ENCODE data around the gene CDH16.
"Not testable (repeated sequence)": the region's sequence is repeated elsewhere in the genome, so short reads cannot be mapped to it uniquely, and the experiment has no call there.

Gene CDH16

GRCh38 chr16:66947302-66948065 is 28.8 kb upstream of the CDH16 start:
- peak; percentile 52 for DNase-seq

DNA sequence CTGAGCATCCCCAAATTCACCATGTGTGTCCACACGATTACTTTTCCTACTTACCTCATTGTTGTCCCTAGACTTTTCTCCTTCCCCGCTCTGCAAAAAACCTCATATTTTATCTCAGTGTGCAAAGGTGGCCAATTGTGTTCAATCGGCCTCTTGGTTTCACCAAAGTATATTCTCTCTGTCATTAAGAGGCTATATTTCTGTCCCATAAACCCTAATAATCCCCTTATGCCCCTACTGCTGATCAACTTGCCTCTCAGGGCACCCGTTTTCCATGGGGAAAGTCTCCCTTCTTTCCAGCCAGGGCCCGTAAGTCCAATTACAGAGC is 28.3 kb upstream of the CDH16 start:
- no peak for DNase-seq

GRCh38 chr16:66946541-66946940 is 27.9 kb upstream of the CDH16 start:
- DNase-seq = no peak

- no peak for DNase-seq
Observed at GRCh38 chr16:66945939-66946338, 27.3 kb upstream of the CDH16 start.

GRCh38 chr16:66944971-66945370 is 26.3 kb upstream of the CDH16 start:
- not testable (repeated sequence) for DNase-seq

GRCh38 chr16:66944054-66944441 is 25.4 kb upstream of the CDH16 start:
- no peak for DNase-seq

- DNase-seq = no peak
Observed at GRCh38 chr16:66943426-66944053, 24.9 kb upstream of the CDH16 start.

DNA sequence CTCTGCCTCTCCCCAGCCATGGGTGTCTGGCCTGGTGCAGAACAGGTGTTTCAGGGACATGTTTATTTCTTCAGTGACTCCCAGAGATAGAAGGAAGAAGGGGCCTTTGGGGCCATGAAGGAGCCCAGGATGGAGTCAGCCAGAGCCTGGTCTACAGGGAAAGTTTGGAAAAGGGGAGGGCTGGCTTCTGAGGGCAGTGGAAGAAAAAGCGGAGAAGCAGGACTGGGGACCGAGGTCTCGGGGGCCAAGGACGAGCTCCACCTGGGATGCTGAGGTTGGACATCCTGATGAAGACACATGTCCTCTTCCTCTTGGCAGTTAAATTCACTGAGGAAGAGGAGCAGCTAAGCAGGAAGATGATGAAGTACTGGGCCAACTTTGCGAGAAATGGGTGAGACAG is 24.3 kb upstream of the CDH16 start:
- no peak for DNase-seq

DNA sequence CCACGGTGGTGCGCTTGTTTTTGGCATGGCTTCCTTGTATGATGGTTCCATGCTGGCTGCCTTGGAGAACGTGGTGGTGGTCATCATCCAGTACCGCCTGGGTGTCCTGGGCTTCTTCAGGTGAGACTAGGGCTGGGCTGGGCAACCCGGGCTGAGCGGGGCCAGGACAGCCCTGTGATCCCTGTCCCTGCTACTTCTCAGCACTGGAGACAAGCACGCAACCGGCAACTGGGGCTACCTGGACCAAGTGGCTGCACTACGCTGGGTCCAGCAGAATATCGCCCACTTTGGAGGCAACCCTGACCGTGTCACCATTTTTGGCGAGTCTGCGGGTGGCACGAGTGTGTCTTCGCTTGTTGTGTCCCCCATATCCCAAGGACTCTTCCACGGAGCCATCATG is 21.6 kb upstream of the CDH16 start:
- no peak for DNase-seq

GRCh38 chr16:66939366-66939765 is 20.7 kb upstream of the CDH16 start:
- DNase-seq = no peak

DNA sequence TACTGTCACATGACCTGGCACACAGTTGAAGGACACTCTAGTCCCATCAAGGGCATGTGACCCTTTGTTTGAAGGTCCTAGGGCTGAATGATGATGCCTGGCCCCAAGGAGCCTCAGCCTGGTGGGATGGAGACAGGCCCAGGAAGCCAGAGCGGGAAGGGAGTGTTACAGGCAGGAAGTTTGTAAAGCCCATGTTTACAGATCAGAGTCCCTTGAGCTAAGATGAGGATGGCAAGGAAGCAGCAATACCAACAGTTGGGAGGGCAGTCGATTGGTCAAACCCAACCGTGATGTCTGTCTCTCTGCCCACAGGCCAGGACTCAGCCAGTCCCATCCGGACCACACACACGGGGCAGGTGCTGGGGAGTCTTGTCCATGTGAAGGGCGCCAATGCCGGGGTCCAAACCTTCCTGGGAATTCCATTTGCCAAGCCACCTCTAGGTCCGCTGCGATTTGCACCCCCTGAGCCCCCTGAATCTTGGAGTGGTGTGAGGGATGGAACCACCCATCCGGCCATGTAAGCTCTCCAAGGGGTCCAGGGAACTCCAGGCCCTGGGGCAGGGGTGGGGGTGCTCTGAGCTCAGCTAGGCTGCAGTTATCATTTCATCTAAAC is 19.1 kb upstream of the CDH16 start:
- no peak for DNase-seq

DNA sequence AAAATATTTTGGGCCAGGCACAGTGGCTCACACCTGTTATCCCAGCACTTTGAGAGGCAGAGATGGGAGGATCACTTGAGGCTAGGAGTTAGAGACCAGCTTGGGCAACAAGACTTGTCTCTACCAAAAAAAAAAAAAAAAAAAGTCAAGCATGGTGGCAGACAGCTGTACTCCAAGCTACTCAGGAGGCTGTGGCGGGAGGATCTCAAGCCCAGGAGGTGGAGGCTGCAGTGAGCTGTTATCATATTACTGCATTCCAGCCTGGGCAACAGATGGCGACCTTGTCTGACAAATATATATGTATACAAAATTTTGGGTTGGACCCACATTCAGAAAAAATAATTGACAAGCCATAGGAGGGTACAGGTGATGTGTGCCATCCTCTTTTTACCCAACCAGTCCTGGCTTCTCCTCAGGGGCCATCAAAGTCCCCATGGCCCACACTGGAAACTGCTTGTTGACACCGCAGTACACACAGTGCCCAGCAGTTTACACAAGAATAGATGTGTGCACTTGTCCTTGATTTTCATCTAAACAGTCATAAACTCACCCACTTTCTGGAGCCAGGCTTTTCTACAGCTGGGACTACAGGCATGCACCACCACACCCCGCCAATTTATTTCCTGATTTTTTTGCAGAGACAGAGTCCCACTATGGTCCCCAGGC is 18.3 kb upstream of the CDH16 start:
- no peak for DNase-seq

GRCh38 chr16:66936462-66936861 is 17.8 kb upstream of the CDH16 start:
- no peak for DNase-seq

DNA sequence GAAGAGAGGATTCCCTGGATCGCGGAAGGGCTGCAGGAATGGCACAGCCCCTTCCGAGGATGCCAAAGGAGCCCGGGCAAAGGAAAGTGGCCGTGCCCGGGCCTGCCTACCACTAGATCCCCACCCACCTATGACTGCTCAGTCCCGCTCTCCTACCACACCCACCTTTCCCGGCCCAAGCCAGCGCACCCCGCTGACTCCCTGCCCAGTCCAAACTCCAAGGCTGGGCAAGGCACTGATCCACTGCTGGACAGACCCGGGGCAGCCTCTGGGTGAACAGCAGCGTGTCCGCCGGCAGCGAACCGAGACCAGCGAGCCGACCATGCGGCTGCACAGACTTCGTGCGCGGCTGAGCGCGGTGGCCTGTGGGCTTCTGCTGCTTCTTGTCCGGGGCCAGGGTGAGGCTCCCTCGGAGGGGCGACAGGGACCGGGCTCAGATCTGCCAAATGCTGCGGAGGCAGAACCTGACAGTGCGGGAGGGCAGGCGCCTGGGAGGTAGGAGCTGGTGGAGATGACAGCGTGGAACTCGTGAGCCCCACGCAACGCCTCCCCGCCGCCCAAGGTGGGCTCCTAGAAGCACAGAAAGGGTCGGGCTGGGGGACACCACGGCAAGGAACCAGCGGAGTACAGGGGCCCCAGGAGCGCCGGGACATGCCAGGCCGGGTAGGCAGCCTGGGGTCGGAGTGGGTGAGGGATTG is 16.8 kb upstream of the CDH16 start, which contains the start of gene CES2:
CES2 (plus strand) TSS at position 203 of the 698 bp plus-strand sequence; CDS start at position 323, 120 bp downstream.
- no peak for DNase-seq

- not testable (repeated sequence) for DNase-seq
Observed at GRCh38 chr16:66934839-66935313, 16.2 kb upstream of the CDH16 start.

DNA sequence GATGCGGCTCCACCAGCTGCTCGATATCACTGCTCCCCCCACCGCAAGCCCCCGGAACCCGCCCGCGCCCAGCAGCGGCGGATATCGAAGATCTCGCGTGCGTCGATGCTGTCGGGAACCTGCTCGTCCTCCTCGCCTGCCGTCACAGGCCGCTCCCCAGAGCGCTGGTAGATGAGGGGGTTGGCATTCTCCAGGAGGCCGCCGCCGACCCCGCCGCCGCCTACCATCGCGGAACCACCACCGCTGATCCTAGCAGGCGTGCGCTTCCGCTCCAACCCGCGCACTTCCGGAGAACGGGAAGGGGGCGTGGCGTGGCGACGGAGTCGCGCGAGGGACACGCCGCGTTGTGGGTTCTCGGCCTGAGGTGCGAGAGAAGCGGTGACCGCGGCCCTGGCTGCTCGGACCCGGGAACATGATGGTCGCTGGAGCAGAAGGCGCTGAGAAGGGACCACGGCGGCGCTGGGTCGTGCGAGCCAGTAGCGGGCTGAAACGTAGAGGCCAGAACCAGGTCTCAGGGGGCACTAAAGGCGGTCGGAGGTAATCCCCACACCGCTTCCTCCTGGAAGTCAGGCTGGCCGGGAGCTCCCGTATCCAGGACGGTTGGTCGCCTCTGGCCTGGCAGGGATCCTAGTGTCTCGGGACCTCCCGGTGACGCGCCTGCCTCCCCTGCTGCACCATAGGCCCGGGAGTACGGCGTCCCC is 15.6 kb upstream of the CDH16 start, which contains the start of gene CIAO2B:
CIAO2B (minus strand) TSS at position 265 of the 701 bp plus-strand sequence; CDS start at position 227, 38 bp downstream.
- peak; percentile 43 for DNase-seq

DNA sequence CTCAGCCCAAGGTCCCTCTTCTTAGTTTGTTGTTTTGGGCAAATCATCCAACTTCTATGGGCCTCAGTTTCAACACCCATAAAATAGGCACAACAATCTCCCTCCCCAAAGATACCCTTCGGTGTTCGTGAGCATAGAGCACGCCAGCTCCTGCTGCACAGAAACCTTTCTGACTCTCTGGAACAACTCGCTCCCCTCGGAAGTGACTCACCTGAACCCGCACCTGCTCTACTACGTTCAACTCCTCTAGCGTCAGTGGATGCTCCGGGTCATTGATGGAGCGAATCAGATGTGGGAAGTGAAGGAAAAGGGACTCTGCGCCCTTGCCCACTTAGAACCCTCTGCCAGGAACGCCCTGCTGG is 15.1 kb upstream of the CDH16 start:
- DNase-seq = no peak

DNA sequence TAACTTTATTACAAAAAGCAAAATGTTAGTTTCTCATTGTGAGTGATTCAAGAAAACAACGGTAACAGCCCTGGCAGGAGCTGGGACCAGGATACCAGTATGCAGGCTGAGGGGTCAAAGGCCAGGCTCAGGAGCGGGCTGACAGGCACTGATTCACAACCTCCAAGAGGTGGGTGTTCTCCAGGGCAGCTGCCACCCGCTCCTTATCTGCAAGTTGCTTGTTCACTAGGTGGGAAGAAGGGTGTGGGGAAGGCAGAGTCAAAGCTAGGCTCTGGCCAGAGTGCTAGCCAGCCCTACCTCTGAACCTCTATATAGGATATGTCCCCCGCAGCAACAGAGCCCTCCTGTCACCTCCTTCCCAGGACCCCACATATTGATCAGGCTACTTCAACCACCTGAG is 13.4 kb upstream of the CDH16 start:
- DNase-seq = no peak

- no peak for DNase-seq
Observed at GRCh38 chr16:66931665-66932064, 13.0 kb upstream of the CDH16 start.

- DNase-seq = no peak
Observed at GRCh38 chr16:66930189-66930588, 11.5 kb upstream of the CDH16 start.

GRCh38 chr16:66928702-66929388 is 10.2 kb upstream of the CDH16 start:
- DNase-seq = no peak

All from DMS79 treated with DMSO at 0.1 percent for 48 hours (cell line).